Transverse colon (tissue), 3 donors: ENCODE results near the gene POM121L2.

Source experiments
- POLR2A ChIP-seq: fragments of 450-650 bp; IDR thresholded peaks from one replicate; pipeline ENCODE4 v1.6.1; 2016; ENCODE audit warnings: antibody characterized with exemption, mild to moderate bottlenecking, moderate library complexity
- TF ChIP-seq, protein P1 (sequence below), 5 experiments: fragments of 200-600 bp in 3 of 5; fragments of 450-650 bp in 2 of 5; sonication (generic) in 3 of 5; IDR thresholded peaks; 1 replicate in 2 of 5; 2 replicates in 3 of 5; pipeline ENCODE4 v1.5.1; 2016 to 2017; ENCODE audit warnings: antibody characterized with exemption in 5 of 5, inconsistent platforms in 3 of 5, mild to moderate bottlenecking in 2 of 5, moderate library complexity in 1 of 5

- TF ChIP-seq, protein P1, sequence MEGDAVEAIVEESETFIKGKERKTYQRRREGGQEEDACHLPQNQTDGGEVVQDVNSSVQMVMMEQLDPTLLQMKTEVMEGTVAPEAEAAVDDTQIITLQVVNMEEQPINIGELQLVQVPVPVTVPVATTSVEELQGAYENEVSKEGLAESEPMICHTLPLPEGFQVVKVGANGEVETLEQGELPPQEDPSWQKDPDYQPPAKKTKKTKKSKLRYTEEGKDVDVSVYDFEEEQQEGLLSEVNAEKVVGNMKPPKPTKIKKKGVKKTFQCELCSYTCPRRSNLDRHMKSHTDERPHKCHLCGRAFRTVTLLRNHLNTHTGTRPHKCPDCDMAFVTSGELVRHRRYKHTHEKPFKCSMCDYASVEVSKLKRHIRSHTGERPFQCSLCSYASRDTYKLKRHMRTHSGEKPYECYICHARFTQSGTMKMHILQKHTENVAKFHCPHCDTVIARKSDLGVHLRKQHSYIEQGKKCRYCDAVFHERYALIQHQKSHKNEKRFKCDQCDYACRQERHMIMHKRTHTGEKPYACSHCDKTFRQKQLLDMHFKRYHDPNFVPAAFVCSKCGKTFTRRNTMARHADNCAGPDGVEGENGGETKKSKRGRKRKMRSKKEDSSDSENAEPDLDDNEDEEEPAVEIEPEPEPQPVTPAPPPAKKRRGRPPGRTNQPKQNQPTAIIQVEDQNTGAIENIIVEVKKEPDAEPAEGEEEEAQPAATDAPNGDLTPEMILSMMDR (IDR thresholded peaks at IDR 0.05): no peak
- no peak for TF ChIP-seq POLR2A
These were observed 21.6 kb upstream of the POM121L2 start for GRCh38 chr6:27333642-27334040.
